Suprapubic skin (tissue), 4 donors: Measurements from ENCODE around the gene CEP192. TPM values are rescaled to one million over a fixed set of nuclear protein-coding genes. Genes with fewer than 3 reads are reported as not detected.
"Not testable (repeated sequence)": the region's sequence is repeated elsewhere in the genome, so short reads cannot be mapped to it uniquely, and the experiment has no call there.

Experiments
- DNase-seq, 2 donors: peaks; one replicate each; pipeline ENCODE4 v3.0.0-alpha.2; 2019; ENCODE audit warnings: low spot score in 2 of 2
- H3K27ac ChIP-seq: fragments of 200-600 bp; sonication (generic); one replicate; pipeline ENCODE4 v1.5.1; 2019
- H3K27me3 ChIP-seq: fragments of 200-600 bp; sonication (generic); one replicate; pipeline ENCODE4 v1.5.1; 2019
- H3K36me3 ChIP-seq: fragments of 200-600 bp; sonication (generic); one replicate; pipeline ENCODE4 v1.5.1; 2019
- H3K4me1 ChIP-seq: fragments of 200-600 bp; sonication (generic); one replicate; pipeline ENCODE4 v1.5.1; 2019
- H3K4me3 ChIP-seq: fragments of 200-600 bp; sonication (generic); one replicate; pipeline ENCODE4 v1.5.1; 2019; ENCODE audit warnings: mild to moderate bottlenecking
- H3K9me3 ChIP-seq: fragments of 200-600 bp; sonication (generic); one replicate; pipeline ENCODE4 v1.5.1; 2019
- CTCF ChIP-seq, 2 donors: fragments of 200-600 bp in 1 of 2; fragments of 450-650 bp in 1 of 2; sonication (generic) in 1 of 2; IDR thresholded peaks; one replicate each; pipeline ENCODE4 v1.5.1; 2016 to 2019; ENCODE audit warnings: antibody characterized with exemption in 2 of 2, mild to moderate bottlenecking in 1 of 2, moderate library complexity in 1 of 2
- EP300 ChIP-seq: sonication (generic); formaldehyde crosslinking; IDR thresholded peaks from one replicate; pipeline ENCODE4 v1.6.1; 2017; ENCODE audit warnings: antibody characterized with exemption
- POLR2A ChIP-seq, 2 donors: fragments of 450-650 bp; IDR thresholded peaks; one replicate each; pipeline ENCODE4 v1.6.1; 2017; ENCODE audit warnings: antibody characterized with exemption in 2 of 2, mild to moderate bottlenecking in 2 of 2, moderate library complexity in 2 of 2
- POLR2AphosphoS5 ChIP-seq, 3 donors: sonication (generic); formaldehyde crosslinking; IDR thresholded peaks; one replicate each; pipeline ENCODE4 v1.6.1; 2017; ENCODE audit warnings: antibody characterized with exemption in 3 of 3
- WGBS: methylation state at CpG from one replicate; pipeline ENCODE4 v1.1.5; 2018; 5-methylcytosine and 5-hydroxymethylcytosine counted together
- total RNA-seq, 4 donors: library from RNA; depleted of rRNA; stranded (reverse); fragments of >200 nt; gene quantifications; one replicate each; pipeline ENCODE4 v1.1.0, GENCODE V29; 2016

CEP192 gene
- total RNA-seq, 4 donors from 2014 or later, result 13.0 to 30.4 (median 18.8) TPM

- DNase-seq, result no peak
- TF ChIP-seq POLR2A (IDR thresholded peaks at IDR 0.05) (no peak), POLR2AphosphoS5 (IDR thresholded peaks at IDR 0.05) (no peak), EP300 (no peak), CTCF (IDR thresholded peaks at IDR 0.05) (no peak)
- H3K9me3 ChIP-seq, result no peaks in the 10 kb centered on the region
- no peak overlapping the region for H3K4me3 ChIP-seq
- no peaks in the 10 kb centered on the region for H3K27me3 ChIP-seq
- no peaks in the 10 kb centered on the region for H3K4me1 ChIP-seq
- 65% methylated on average over 4 of the region's 4 CpGs for WGBS
- H3K27ac ChIP-seq, result no peak overlapping the region
- H3K36me3 ChIP-seq, result peaks cover 64% of the 10 kb centered on the region
Measured at GRCh38 chr18:13067124-13067523, 76.0 kb downstream of the CEP192 start.

GRCh38 chr18:13067966-13068365 lies 76.8 kb downstream of the CEP192 start:
- Histone ChIP-seq H3K9me3 (no peaks in the 10 kb centered on the region), H3K27me3 (no peaks in the 10 kb centered on the region), H3K4me1 (no peaks in the 10 kb centered on the region), H3K4me3 (no peak overlapping the region), H3K36me3 (peaks cover 68% of the 10 kb centered on the region), H3K27ac (no peak overlapping the region)
- TF ChIP-seq POLR2A (IDR thresholded peaks at IDR 0.05), result no peak
- no peak for TF ChIP-seq POLR2AphosphoS5 (IDR thresholded peaks at IDR 0.05)
- TF ChIP-seq CTCF (IDR thresholded peaks at IDR 0.05), result no peak
- TF ChIP-seq EP300, result no peak
- no peak for DNase-seq
- 79% methylated on average over 7 of the region's 7 CpGs for WGBS

GRCh38 chr18:13070460-13070859 lies 79.3 kb downstream of the CEP192 start:
- 84% methylated on average over 5 of the region's 5 CpGs for whole genome bisulfite sequencing
- no peaks in the 10 kb centered on the region for H3K9me3 ChIP-seq

GRCh38 chr18:13076886-13077285 lies 85.7 kb downstream of the CEP192 start:
- 73% methylated on average over 9 of the region's 9 CpGs for WGBS
- no peak for TF ChIP-seq POLR2A (IDR thresholded peaks at IDR 0.05)
- no peak for TF ChIP-seq POLR2AphosphoS5 (IDR thresholded peaks at IDR 0.05)
- no peak for TF ChIP-seq EP300
- TF ChIP-seq CTCF (IDR thresholded peaks at IDR 0.05), result no peak
- no peaks in the 10 kb centered on the region for H3K9me3 ChIP-seq

More at GRCh38 chr18:13070460-13070859, 79.3 kb downstream of the CEP192 start:
- Histone ChIP-seq H3K27ac (no peak overlapping the region), H3K4me3 (no peak overlapping the region), H3K36me3 (peaks cover 86% of the 10 kb centered on the region), H3K4me1 (no peaks in the 10 kb centered on the region), H3K27me3 (no peaks in the 10 kb centered on the region)
- TF ChIP-seq POLR2A (IDR thresholded peaks at IDR 0.05), result no peak
- no peak for TF ChIP-seq CTCF (IDR thresholded peaks at IDR 0.05)
- no peak for TF ChIP-seq EP300
- TF ChIP-seq POLR2AphosphoS5 (IDR thresholded peaks at IDR 0.05), result no peak
- DNase-seq, result no peak

GRCh38 chr18:13077473-13077872 lies 86.3 kb downstream of the CEP192 start:
- H3K27me3 ChIP-seq, result no peaks in the 10 kb centered on the region
- H3K4me3 ChIP-seq, result no peak overlapping the region
- H3K9me3 ChIP-seq, result no peaks in the 10 kb centered on the region
- no peak overlapping the region for H3K27ac ChIP-seq
- TF ChIP-seq EP300, result no peak
- H3K36me3 ChIP-seq, result peaks cover 40% of the 10 kb centered on the region
- H3K4me1 ChIP-seq, result no peaks in the 10 kb centered on the region
- WGBS, result 74% methylated on average over 2 of the region's 2 CpGs
- DNase-seq, result no peak

More at GRCh38 chr18:13076886-13077285, 85.7 kb downstream of the CEP192 start:
- Histone ChIP-seq H3K27me3 (no peaks in the 10 kb centered on the region), H3K27ac (no peak overlapping the region), H3K4me3 (no peak overlapping the region), H3K4me1 (no peaks in the 10 kb centered on the region), H3K36me3 (peaks cover 46% of the 10 kb centered on the region)
- DNase-seq, result no peak

GRCh38 chr18:13078065-13078464 lies 86.9 kb downstream of the CEP192 start:
- not testable (repeated sequence) for DNase-seq, H3K9me3 ChIP-seq, H3K4me1 ChIP-seq, H3K27ac ChIP-seq, H3K4me3 ChIP-seq, H3K27me3 ChIP-seq
- H3K36me3 ChIP-seq, result peaks cover 34% of the 10 kb centered on the region
